Activated CD8-positive, alpha-beta memory T cell treated with anti-CD3 and anti-CD28 coated beads, Interleukin-2, amount 50 U/mL, for 4 hours (primary cell): Measurements from ENCODE around the gene MYO5B.

Experiments used
- DNase-seq: peaks from one replicate; pipeline ENCODE4 v3.0.0-alpha.2; 2020

The MYO5B gene

GRCh38 chr18:50006470-50007046 lies 188.4 kb downstream of the MYO5B start:
- DNase-seq: no peak

DNA sequence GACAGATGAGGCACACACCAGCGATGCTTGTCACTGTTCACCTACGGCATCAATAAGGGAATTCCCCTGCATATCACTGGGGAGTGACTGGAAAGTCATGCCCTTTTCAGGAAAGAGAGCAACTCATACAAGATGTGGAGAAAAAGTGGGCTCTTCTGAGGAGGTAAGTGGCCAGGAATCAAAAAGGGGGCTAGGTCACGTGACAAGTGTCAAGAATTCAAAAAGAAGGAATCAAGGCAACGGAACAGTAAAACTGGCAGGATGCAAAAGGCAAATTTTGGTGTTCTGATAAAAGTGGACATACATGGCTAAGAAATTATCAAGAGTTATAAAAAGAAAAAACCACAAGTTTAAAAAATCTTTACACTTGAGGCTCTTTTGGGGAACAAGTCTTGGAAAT lies 190.9 kb downstream of the MYO5B start:
- DNase-seq: no peak

- no peak for DNase-seq
Observed at GRCh38 chr18:50002781-50003180, 192.2 kb downstream of the MYO5B start.

- no peak for DNase-seq
Observed at GRCh38 chr18:50000227-50000626, 194.7 kb downstream of the MYO5B start.

- DNase-seq: no peak
Observed at GRCh38 chr18:49999128-49999527, 195.8 kb downstream of the MYO5B start.

GRCh38 chr18:49997558-49997957 lies 197.4 kb downstream of the MYO5B start:
- DNase-seq: no peak

DNA sequence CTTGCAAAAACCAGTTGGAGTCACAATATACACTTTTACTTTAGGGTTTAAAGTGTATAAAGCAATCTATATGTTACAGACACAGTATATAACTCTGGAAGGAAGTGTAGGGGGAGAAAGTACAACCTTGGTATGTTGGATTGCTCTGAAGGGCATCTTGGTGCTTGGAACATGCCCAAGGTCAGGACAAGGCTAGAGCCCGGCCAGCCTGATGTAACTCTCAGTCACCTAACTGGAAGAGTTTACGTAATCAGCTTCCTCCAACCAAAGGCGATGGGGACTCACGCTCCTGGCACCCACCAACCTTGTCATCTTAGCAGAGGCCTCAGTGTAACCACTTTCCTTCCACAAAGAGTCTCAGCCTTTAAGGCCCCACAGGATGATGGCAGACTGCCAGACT lies 200.5 kb downstream of the MYO5B start:
- DNase-seq: no peak

DNA sequence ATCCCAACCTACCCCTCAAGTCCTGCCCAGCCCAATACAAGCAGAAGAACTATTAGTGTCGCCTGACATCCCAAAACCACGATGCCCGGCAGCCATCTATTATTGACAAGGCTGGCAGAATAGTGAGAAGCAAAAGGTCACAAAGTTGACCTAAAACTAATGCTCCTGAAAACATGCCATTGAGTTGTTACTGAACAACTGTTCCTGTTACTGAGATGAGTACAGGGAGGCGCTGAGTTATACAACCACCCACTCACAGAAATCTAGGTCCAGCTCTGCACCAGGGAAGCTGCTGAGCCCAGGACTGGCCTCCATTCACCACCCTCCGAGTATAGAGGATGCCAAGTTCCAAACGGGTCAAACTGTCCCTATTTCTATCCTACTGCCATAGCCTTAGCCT lies 201.6 kb downstream of the MYO5B start:
- no peak for DNase-seq

DNA sequence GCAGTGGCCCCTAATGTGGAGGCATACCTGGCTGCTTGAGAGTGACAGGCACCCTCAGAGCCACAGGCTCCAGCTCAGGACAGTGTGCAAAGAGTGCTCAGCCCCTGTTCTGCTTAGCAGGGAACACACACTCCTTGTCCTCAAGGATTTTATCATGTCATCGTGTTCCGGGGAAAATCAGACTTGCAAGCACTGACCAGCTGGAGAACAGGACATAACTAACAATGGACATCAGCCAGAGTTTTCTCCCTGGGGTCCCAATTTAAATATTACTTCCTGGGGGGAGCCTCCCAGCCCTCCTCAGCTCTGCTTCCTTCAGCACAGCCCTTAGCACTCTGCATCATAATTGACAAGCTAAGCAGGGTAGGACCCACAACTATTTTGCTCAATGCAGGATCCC lies 206.2 kb downstream of the MYO5B start:
- no peak for DNase-seq

GRCh38 chr18:49988101-49988500 lies 206.8 kb downstream of the MYO5B start:
- no peak for DNase-seq

GRCh38 chr18:49985236-49985635 lies 209.7 kb downstream of the MYO5B start:
- no peak for DNase-seq

GRCh38 chr18:49980896-49981295 lies 214.1 kb downstream of the MYO5B start:
- no peak for DNase-seq

DNA sequence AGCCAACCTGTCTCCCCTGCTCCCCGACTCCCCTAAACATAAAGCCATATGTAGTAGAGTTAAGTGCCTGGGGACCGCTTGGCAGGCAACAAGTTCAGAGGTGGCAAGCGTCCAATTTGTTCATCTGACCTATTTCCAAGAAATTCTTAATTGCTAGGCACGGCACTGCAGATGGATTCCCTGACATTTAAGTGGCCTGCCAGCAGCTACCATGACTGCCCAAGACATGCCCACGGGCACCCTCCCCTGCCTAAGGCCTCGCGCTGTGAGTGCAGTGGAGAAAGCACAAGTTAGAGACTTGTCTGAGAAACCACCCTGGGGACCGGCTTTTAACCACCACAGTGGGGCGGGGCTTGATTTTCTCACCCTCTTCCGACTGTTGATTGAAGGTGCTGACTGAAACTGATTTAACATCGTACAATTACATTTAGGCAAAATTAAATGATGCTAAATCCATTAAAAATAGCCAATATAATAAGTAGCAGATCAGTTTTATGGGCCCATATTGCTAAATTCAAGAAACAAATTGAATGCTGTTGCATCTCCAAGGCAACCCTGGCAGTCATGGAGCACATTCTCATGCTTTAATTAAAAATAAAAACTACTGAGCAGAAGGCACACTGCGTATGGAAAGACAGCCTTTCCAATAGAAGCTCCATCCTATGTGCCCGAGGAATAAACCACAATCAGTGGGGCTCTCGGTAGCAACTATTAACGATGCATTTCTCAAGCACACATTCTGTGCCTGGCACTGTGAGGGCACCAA lies 218.0 kb downstream of the MYO5B start:
- DNase-seq: no peak

GRCh38 chr18:49976001-49976400 lies 218.9 kb downstream of the MYO5B start:
- DNase-seq: no peak

- DNase-seq: no peak
Observed at GRCh38 chr18:49974079-49974478, 220.9 kb downstream of the MYO5B start.

DNA sequence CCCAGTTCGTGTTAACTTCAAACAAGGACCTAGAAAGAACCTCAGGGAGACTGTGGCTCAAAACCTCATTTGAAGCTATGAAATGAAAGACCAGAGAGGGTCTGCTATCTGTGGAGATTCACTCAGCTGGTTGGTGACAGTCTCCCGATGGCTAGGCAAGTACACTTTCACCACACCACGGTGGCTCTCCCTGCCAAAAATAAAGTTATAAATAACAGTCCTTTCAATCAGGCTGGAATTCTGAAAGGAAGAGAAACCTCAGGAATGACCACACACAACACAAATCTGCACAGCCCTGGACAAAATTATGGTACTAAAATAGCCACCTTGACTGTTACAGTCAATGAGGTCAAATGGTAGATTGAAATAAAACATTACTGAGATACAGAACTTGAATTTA lies 221.4 kb downstream of the MYO5B start:
- no peak for DNase-seq

- no peak for DNase-seq
Observed at GRCh38 chr18:49972535-49972934, 222.4 kb downstream of the MYO5B start.

GRCh38 chr18:49971462-49971861 lies 223.5 kb downstream of the MYO5B start:
- no peak for DNase-seq

DNA sequence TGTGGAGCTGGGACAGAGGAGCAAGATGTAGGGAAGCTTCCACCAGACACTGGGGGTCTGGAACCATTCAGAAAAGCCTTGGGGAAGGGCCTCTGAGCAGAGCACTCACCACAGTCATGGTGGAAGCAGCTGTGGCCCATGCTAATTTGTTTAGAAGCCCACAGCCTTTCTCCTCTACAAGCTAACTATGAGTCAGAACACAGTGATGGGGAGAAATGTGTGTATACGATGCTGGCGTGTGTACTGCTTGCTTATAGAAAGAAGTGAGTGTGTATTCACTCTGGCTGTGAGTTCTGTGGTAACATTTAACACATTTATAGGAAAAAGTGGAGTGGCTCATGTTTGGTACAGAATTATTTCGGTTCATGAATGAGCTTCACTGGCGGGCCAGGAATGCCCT lies 224.6 kb downstream of the MYO5B start:
- no peak for DNase-seq

GRCh38 chr18:49968644-49969309 lies 226.2 kb downstream of the MYO5B start:
- DNase-seq: no peak

DNA sequence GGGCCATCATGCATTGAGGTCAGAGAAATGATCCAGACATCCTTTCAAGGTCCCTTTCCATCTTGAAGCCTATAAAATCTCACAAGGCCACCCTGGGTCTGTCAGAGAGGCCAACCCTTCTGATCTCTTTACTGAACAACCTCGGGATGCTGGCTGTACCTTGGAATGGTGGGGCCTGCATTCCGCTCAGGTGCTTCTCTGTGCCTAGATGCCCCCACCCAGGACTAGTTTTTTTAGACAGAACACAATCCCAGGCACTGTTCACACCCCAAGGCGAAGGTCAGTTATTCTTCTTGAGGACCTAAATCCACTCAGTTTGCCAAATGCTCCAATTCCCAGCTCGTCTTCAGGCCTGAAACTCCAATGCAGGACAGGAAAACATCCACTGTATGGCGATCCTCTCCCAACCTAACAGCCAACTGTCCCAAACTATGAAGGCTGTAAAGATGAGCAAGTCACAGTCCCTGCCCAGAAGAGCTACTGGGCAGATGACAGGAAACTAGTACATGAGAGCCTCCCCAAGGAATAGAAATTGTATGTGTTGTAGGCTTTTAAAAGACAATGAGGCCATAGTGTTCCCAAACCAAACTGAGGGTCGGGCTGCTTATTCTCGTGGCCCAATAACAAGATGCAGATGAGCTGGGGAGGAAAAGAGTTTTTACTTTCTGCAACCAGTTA lies 227.2 kb downstream of the MYO5B start:
- DNase-seq: no peak

GRCh38 chr18:49967171-49967570 lies 227.8 kb downstream of the MYO5B start:
- no peak for DNase-seq

DNA sequence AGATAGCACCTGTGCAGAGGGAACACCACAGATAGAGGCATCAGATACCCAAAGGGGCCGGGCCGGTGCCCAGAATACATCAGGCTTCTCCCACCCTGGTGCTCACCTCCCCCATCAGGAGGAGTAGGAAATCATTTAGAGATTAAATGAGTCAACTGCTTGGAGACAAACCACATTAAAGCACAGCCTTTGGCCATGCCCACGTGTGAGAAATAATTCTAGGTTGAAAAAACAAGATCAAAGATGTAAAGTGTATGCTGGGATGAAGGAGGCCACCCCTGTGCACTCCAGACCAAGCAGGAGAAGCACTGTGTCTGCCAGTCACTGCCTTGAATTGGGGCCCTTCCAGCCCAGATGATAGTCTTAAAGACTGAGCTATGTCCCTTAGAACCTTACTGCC lies 228.9 kb downstream of the MYO5B start:
- no peak for DNase-seq

- DNase-seq: no peak
Observed at GRCh38 chr18:49963217-49963616, 231.7 kb downstream of the MYO5B start.
